Measurements from ENCODE around the gene TRMU.
"Not testable (repeated sequence)": the region's sequence is repeated elsewhere in the genome, so short reads cannot be mapped to it uniquely, and the experiment has no call there.

The TRMU gene

GRCh38 chr22:46300491-46300890, 35.0 kb upstream of the TRMU start:
- DNase-seq (ENCODE audit: low read depth): no peak

GRCh38 chr22:46303347-46303965, 32.1 kb upstream of the TRMU start:
- no peak for DNase-seq (ENCODE audit: low read depth)

GRCh38 chr22:46308283-46308988, 27.1 kb upstream of the TRMU start:
- DNase-seq (ENCODE audit: low read depth): no peak

- no peak for DNase-seq (ENCODE audit: low read depth)
These were observed 25.9 kb upstream of the TRMU start for GRCh38 chr22:46309526-46310085.

- no peak for DNase-seq (ENCODE audit: low read depth)
These were observed 23.5 kb upstream of the TRMU start for GRCh38 chr22:46312056-46312455.

- not testable (repeated sequence) for DNase-seq (ENCODE audit: low read depth)
These were observed 22.7 kb upstream of the TRMU start for GRCh38 chr22:46312848-46313247.

- DNase-seq (ENCODE audit: low read depth): no peak
These were observed 19.5 kb upstream of the TRMU start for GRCh38 chr22:46315976-46316375.

GRCh38 chr22:46317646-46318045, 17.9 kb upstream of the TRMU start:
- DNase-seq (ENCODE audit: low read depth): no peak

GRCh38 chr22:46318576-46318975, 16.9 kb upstream of the TRMU start:
- no peak for DNase-seq (ENCODE audit: low read depth)

GRCh38 chr22:46319319-46319718, 16.2 kb upstream of the TRMU start:
- no peak for DNase-seq (ENCODE audit: low read depth)

- no peak for DNase-seq (ENCODE audit: low read depth)
These were observed 15.3 kb upstream of the TRMU start for GRCh38 chr22:46320166-46320710.

GRCh38 chr22:46320716-46321386, 14.7 kb upstream of the TRMU start:
- no peak for DNase-seq (ENCODE audit: low read depth)

GRCh38 chr22:46322711-46323110, 12.8 kb upstream of the TRMU start:
- DNase-seq (ENCODE audit: low read depth): no peak

GRCh38 chr22:46323162-46323561, 12.4 kb upstream of the TRMU start:
- no peak for DNase-seq (ENCODE audit: low read depth)

GRCh38 chr22:46326066-46326680, 9.3 kb upstream of the TRMU start:
- DNase-seq (ENCODE audit: low read depth): no peak

GRCh38 chr22:46327691-46328465, 7.6 kb upstream of the TRMU start:
- no peak for DNase-seq (ENCODE audit: low read depth)

- no peak for DNase-seq (ENCODE audit: low read depth)
These were observed 6.7 kb upstream of the TRMU start for GRCh38 chr22:46328797-46329196.

GRCh38 chr22:46329616-46330015, 5.9 kb upstream of the TRMU start:
- DNase-seq (ENCODE audit: low read depth): no peak

GRCh38 chr22:46330426-46330825, 5.1 kb upstream of the TRMU start:
- no peak for DNase-seq (ENCODE audit: low read depth)

GRCh38 chr22:46331496-46331895, 4.0 kb upstream of the TRMU start:
- DNase-seq (ENCODE audit: low read depth): no peak

All from activated gamma-delta T cell treated with anti-CD3 and anti-CD28 coated beads, Interleukin-2, amount 50 U/mL, for 16 hours (primary cell).